ENCODE results near the gene CNDP1.

DNA sequence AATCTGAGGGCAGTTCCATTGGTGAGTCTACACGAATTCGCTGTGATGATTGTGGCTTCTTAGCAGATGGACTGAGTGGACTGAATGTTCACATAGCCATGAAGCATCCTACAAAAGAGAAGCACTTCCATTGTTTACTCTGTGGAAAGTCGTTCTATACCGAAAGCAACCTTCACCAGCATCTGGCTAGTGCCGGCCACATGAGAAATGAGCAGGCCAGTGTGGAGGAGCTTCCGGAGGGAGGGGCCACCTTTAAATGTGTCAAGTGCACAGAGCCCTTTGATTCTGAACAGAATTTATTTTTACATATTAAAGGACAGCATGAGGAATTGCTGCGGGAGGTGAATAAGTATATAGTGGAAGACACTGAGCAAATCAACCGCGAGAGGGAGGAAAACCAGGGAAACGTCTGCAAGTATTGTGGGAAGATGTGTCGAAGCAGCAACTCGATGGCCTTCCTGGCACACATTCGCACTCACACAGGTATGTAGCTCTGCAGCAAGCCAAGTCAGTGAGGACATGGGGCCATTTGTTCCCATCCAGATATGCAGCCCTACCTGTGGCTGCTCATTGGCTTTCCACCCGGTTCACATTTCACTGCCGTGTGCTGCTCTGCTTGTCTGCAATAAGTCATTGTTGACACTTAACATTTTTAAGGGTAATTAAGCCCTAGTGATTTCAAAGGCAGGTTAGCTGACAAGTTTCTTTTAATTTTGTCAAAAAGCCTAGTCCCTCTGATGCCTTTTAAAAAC lies 101.1 kb downstream of the CNDP1 start:
- TF ChIP-seq CTCF (IDR thresholded peaks at IDR 0.05) (no peak), FOXM1 (IDR thresholded peaks at IDR 0.05; ENCODE audit: low read depth) (no peak), YY1 (IDR thresholded peaks at IDR 0.05; ENCODE audit: low read depth) (no peak), TAF1 (IDR thresholded peaks at IDR 0.05; ENCODE audit: borderline replicate concordance, low read depth, low read length) (no peak), GABPA (IDR thresholded peaks at IDR 0.05; ENCODE audit: low read depth) (no peak), NRF1 (IDR thresholded peaks at IDR 0.05; ENCODE audit: low read depth, low read length) (no peak), RFX5 (IDR thresholded peaks at IDR 0.05; ENCODE audit: low read length) (no peak), POLR2AphosphoS5 (IDR thresholded peaks at IDR 0.05; ENCODE audit: low read depth, low read length) (no peak), RAD21 (IDR thresholded peaks at IDR 0.05; ENCODE audit: low read length) (no peak), FOXJ3 (CRISPR knock-in tag; IDR thresholded peaks at IDR 0.05) (no peak), RCOR1 (IDR thresholded peaks at IDR 0.05; ENCODE audit: low read length) (no peak)
- TF ChIP-seq, protein P1, sequence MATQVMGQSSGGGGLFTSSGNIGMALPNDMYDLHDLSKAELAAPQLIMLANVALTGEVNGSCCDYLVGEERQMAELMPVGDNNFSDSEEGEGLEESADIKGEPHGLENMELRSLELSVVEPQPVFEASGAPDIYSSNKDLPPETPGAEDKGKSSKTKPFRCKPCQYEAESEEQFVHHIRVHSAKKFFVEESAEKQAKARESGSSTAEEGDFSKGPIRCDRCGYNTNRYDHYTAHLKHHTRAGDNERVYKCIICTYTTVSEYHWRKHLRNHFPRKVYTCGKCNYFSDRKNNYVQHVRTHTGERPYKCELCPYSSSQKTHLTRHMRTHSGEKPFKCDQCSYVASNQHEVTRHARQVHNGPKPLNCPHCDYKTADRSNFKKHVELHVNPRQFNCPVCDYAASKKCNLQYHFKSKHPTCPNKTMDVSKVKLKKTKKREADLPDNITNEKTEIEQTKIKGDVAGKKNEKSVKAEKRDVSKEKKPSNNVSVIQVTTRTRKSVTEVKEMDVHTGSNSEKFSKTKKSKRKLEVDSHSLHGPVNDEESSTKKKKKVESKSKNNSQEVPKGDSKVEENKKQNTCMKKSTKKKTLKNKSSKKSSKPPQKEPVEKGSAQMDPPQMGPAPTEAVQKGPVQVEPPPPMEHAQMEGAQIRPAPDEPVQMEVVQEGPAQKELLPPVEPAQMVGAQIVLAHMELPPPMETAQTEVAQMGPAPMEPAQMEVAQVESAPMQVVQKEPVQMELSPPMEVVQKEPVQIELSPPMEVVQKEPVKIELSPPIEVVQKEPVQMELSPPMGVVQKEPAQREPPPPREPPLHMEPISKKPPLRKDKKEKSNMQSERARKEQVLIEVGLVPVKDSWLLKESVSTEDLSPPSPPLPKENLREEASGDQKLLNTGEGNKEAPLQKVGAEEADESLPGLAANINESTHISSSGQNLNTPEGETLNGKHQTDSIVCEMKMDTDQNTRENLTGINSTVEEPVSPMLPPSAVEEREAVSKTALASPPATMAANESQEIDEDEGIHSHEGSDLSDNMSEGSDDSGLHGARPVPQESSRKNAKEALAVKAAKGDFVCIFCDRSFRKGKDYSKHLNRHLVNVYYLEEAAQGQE (IDR thresholded peaks at IDR 0.05; ENCODE audit: low read depth, low read length): no peak
- TF ChIP-seq, protein P2, sequence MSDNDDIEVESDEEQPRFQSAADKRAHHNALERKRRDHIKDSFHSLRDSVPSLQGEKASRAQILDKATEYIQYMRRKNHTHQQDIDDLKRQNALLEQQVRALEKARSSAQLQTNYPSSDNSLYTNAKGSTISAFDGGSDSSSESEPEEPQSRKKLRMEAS (IDR thresholded peaks at IDR 0.05; ENCODE audit: low read depth): no peak
- TF ChIP-seq, protein P3, sequence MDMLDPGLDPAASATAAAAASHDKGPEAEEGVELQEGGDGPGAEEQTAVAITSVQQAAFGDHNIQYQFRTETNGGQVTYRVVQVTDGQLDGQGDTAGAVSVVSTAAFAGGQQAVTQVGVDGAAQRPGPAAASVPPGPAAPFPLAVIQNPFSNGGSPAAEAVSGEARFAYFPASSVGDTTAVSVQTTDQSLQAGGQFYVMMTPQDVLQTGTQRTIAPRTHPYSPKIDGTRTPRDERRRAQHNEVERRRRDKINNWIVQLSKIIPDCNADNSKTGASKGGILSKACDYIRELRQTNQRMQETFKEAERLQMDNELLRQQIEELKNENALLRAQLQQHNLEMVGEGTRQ (IDR thresholded peaks at IDR 0.05; ENCODE audit: borderline replicate concordance, low read depth, low read length): no peak
